NCI-H128 (cell line): ENCODE measurements around the gene RAB4B.
A peak's percentile ranks its signal among the peaks of the same experiment; 100 is the strongest.
"Not testable (repeated sequence)": the region's sequence is repeated elsewhere in the genome, so short reads cannot be mapped to it uniquely, and the experiment has no call there.

ENCODE experiments used
- DNase-seq: peaks from one replicate; lab custom pipeline; 2025; ENCODE audit not compliant: unreplicated experiment; lab: John Stamatoyannopoulos, UW

RAB4B gene

GRCh38 chr19:40778706-40779284 lies 748 bp downstream of the RAB4B start:
- DNase-seq = no peak

- no peak for DNase-seq
Observed at GRCh38 chr19:40780582-40780981, 2.5 kb downstream of the RAB4B start.

- no peak for DNase-seq
Observed at GRCh38 chr19:40781140-40781539, 3.1 kb downstream of the RAB4B start.

GRCh38 chr19:40783711-40784110 lies 5.7 kb downstream of the RAB4B start:
- no peak for DNase-seq

GRCh38 chr19:40784146-40784545 lies 6.1 kb downstream of the RAB4B start:
- not testable (repeated sequence) for DNase-seq

- no peak for DNase-seq
Observed at GRCh38 chr19:40785526-40785925, 7.5 kb downstream of the RAB4B start.

- DNase-seq = no peak
Observed at GRCh38 chr19:40786060-40787037, 8.3 kb downstream of the RAB4B start.

- no peak for DNase-seq
Observed at GRCh38 chr19:40791349-40791748, 13.3 kb downstream of the RAB4B start.

GRCh38 chr19:40791996-40792395 lies 13.9 kb downstream of the RAB4B start:
- no peak for DNase-seq

- no peak for DNase-seq
Observed at GRCh38 chr19:40797166-40797962, 19.3 kb downstream of the RAB4B start.

GRCh38 chr19:40797963-40798682 lies 20.1 kb downstream of the RAB4B start:
- no peak for DNase-seq

GRCh38 chr19:40798683-40799557 lies 20.9 kb downstream of the RAB4B start, which contains the start of gene EGLN2:
TSS of gene EGLN2 (plus strand) at chr19:40799191. CDS start at chr19:40800573, 1,382 bp downstream.
- DNase-seq = peak; percentile 99

GRCh38 chr19:40799558-40800338 lies 21.7 kb downstream of the RAB4B start:
- no peak for DNase-seq

GRCh38 chr19:40800339-40800996 lies 22.4 kb downstream of the RAB4B start:
- DNase-seq = no peak

- no peak for DNase-seq
Observed at GRCh38 chr19:40800997-40801377, 22.9 kb downstream of the RAB4B start.

GRCh38 chr19:40801426-40802299 lies 23.6 kb downstream of the RAB4B start:
- no peak for DNase-seq

GRCh38 chr19:40802300-40803169 lies 24.5 kb downstream of the RAB4B start:
- no peak for DNase-seq
